Left lobe of liver (tissue), 2 donors: Measurements from ENCODE around the gene PRR23C. TPM values are rescaled to one million over a fixed set of nuclear protein-coding genes. Genes with fewer than 3 reads are reported as not detected.

Experiments used
- ATAC-seq: fragments of 200-7000 bp; cut with Tn5 transposase; one replicate; pipeline ENCODE4 v1.9.1; 2020; ENCODE audit warnings: mild to moderate bottlenecking, moderate library complexity
- DNase-seq: peaks from one replicate; pipeline ENCODE4 v3.0.0-alpha.2; 2020; ENCODE audit warnings: low spot score
- total RNA-seq: library from RNA; stranded (reverse); gene quantifications from one replicate; pipeline ENCODE4 v1.2.1, GENCODE V29; 2021
- donor health status: DM: no; HTN: no; CAD: no; lungs with moderate emphysema.
- donor health status: DM: no; HTN: yes; CAD: no.

Gene PRR23C
- total RNA-seq, 1 donor from 2014 or later = not detected

DNA sequence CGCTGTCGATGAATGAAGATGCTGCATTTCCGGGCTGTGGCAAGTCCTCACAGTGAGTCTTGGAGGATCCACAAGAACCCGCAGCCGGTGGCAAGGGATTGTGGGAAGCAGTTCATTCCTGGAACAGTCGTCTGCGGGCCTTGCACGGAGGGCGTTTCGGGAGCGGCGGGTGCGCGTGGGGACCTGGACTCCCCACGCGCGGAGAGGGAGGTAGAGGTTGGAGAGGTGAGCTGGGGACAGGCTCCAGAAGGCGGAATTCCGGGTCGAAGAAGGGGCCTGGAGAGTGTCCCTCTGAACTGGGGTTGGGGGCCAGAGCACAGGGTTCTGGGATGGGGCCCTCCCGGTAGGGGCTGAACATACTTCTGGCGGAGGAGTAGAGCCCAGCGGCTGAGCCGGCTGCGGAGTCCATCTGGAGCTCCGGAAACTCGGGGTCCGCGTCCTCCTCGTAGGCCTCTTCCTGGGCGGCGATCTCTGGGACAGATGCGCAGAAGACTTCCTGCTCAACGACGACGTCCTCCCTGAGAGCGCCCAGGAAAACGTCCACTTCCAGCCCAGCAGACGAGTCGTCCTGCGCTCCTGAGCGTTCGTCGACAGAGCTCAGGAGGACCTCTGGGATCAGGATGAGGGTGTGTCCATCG, 39.2 kb downstream of the PRR23C start:
- DNase-seq = no peak
- ATAC-seq = no peak

DNA sequence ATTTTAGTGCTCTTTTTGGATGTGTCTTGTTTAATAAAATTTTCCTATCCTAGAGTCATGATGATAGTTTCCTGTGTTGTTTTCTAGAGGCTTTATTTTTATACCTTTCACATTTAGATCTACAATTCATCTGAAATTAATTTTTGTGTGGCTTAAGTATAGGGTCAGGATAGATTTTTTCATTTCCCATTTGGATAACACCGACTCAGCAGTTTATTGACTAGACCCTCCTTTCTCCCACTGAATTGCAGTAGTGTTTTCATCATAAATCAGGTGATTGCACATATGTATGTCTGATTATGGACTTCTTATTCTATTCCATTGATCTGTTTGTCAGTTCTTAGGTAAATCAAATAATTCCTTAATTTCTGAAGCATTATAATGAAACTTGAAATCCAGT, 49.0 kb downstream of the PRR23C start:
- DNase-seq = no peak
- ATAC-seq = no peak

Other genes with a start within 250 kb of the PRR23C start
- 14.4 TPM for gene PIK3CB, start 210.0 kb downstream of the PRR23C start, total RNA-seq
- 0.10 TPM for gene FOXL2, start 97.8 kb downstream of the PRR23C start, total RNA-seq
- gene FOXL2NB, start 97.7 kb downstream of the PRR23C start, total RNA-seq = not detected
- gene PRR23A, start 38.6 kb downstream of the PRR23C start, total RNA-seq = not detected
- gene PRR23B, start 24.0 kb downstream of the PRR23C start, total RNA-seq = not detected